ENCODE results near the gene TRNT1.

The TRNT1 gene

DNA sequence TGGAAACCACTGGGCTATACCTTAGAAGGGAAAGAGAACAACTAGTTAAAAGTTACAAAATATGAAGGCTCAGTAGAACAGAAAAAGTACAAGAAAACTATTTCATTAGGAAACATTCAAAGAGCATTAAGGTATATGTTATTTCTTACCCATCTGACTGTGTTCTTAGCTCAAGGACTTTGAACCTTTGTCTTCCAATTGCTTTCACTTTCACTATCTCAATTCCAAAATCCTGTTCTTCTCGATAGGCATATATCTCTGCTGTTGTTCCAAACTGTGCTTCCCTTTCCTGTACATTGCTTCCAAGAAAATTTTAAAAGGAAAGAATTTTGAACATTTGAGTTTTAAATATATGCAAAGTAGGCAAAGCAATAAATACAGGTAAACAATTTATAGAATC, 45.9 kb downstream of the TRNT1 start:
- no peak for TF ChIP-seq CTCF (IDR thresholded peaks at IDR 0.05; ENCODE audit: low read depth, low read length, missing control alignments)
- no peak for DNase-seq (ENCODE audit: low read depth)
- H3K4me3 ChIP-seq (ENCODE audit: low read depth, low read length): no peak overlapping the region

DNA sequence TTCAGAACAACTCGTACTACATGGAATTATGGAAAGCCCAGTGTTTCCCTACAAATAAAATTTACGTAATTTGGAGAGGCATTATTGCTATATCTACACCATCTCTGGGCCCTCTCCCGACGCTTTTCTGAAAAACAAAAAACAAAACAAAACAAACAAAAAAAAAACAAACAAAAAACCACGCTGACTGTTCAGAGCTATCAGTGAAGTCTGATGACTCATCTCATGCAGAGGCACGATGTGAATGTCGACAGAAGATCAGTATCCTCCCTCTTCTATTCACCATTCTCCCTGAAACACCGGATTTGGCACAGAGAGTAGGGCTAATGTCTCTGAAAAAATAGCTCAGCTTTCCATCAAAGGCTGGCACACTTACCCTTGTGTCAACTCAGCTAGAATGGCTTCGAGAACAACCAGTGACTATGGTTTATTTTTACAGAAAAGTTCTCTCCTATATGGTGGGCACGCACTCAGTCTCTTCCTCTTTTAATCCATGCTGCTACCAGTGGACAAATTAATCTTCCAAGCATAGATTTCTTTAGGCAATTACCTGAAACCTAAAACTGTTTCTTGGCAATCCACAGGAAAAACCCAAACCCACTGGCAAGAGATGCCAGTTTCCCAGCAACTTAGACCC, 51.2 kb downstream of the TRNT1 start:
- H3K4me3 ChIP-seq (ENCODE audit: low read depth, low read length): no peak overlapping the region; the same call in 1 of the 2 replicates
- no peak for TF ChIP-seq CTCF (IDR thresholded peaks at IDR 0.05; ENCODE audit: low read depth, low read length, missing control alignments)
- no peak for DNase-seq (ENCODE audit: low read depth)

DNA sequence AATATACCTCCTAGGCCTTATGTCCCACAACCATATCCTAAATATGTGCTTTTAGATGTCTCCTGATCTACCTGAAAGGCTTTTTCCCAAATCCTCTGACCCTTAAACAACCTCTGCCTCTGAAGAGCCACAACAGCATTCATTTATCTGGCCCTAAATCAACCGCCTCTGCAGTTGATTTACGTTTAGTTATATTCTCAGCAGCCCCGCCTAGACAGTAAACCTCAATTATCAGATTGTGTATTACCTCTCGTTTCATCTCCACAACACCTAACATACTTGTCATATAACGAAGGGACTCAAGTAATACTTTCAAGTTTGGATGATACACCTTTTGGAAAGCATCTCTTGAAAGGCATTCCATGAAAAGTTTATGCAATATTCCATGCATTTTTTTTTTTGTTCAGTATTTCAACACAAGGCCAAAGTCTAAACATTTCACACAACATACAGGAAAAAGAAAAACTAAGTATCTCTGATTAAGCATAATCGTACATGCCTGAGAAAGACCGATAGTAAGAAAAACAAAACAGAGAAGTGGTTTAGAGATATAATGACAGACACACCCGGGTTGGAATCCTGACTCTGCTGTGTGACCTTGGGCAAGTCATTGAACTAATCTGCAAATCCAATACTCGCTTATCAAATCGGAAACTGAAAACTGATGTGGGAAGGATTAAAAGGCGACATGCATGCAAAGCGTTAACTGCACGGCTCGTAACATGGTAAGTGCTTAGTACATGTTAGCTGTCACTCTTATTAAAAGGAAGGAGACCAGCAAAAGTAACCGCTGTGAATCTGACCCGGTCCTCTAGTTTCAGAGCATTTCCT, 52.0 kb downstream of the TRNT1 start:
- no peak for DNase-seq (ENCODE audit: low read depth)
- H3K4me3 ChIP-seq (ENCODE audit: low read depth, low read length): peak overlapping the region; percentile 84
- no peak for TF ChIP-seq CTCF (IDR thresholded peaks at IDR 0.05; ENCODE audit: low read depth, low read length, missing control alignments)

DNA sequence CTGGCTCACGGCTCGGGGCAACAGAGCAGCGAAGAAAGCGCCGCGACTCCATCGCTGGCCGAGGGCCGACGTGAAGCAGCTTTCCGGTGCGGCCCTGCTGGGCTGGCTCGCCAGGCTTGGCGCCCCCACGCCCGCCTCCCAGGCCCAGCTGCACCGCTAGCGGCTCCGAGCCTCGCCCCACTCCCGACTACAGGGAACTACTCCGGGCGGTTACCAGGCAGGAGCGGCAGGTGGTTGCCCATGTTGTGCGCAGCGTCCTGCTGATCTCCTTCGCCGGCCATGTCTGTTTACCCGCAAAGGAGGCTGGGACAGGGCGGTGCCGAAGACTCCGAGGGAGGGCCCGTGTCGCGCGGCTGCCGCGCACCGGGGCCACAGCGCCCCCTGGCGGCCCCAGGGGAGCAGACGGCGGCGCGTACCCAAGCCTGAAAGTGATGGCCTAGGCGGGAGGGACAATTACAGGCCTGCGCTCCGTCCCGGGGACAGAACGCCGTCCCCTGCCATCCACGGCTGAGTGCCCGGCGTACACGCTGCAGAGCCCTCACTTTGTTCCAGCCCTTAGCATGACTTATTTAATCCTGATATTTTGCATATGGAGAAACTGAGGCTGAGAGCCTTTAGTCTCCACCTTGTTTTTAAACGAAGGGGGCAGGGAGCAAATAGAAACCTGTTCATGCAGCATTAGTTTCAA, 52.8 kb downstream of the TRNT1 start, which contains the start of gene CRBN:
Gene CRBN, minus strand, starts transcription at position 285 of the 688 bp plus-strand sequence. Its CDS starts 4 bp downstream, at position 281.
- peak; percentile 92 for TF ChIP-seq CTCF (IDR thresholded peaks at IDR 0.05; ENCODE audit: low read depth, low read length, missing control alignments)
- peak within 1 kb of the TSS; percentile 84 for H3K4me3 ChIP-seq (ENCODE audit: low read depth, low read length)
- peak; percentile 47 for DNase-seq (ENCODE audit: low read depth)

DNA sequence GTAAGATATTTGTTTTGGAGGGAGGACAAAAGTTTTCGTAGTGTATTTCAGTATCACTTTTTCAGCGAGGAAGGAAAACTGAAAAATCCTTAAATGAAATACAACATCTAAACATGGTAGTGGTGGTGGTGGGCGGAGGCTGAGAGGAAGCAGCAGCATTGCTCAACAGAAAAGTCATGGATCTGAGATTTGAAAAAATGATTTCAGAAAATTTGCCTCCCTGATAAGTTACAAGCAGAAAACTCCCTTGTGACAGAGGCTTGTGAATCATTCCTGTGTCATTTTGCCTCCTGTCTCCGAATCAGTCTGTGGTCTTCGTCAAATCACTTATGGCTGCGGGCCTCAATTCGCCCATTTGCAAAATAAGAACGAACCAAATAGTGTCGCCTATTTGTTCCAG, 53.7 kb downstream of the TRNT1 start:
- no peak for TF ChIP-seq CTCF (IDR thresholded peaks at IDR 0.05; ENCODE audit: low read depth, low read length, missing control alignments)
- no peak for DNase-seq (ENCODE audit: low read depth)
- no peak overlapping the region for H3K4me3 ChIP-seq (ENCODE audit: low read depth, low read length)

GRCh38 chr3:3184876-3185275, 58.1 kb downstream of the TRNT1 start:
- no peak overlapping the region for H3K4me3 ChIP-seq (ENCODE audit: low read depth, low read length)
- TF ChIP-seq CTCF (IDR thresholded peaks at IDR 0.05; ENCODE audit: low read depth, low read length, missing control alignments): no peak
- no peak for DNase-seq (ENCODE audit: low read depth)

Data from GM12864 (cell line).